ENCODE data around the gene BCL2L15. TPM values are rescaled to one million over a fixed set of nuclear protein-coding genes. Genes with fewer than 3 reads are reported as not detected.

Gene BCL2L15
- total RNA-seq, 1 experiment from 2014 or later = 1.1 TPM

GRCh38 chr1:113935176-113935575 lies 47.8 kb upstream of the BCL2L15 start:
- BruUV-seq (replicated peaks) = no TSS peak
- intact Hi-C loops (cut with micrococcal nuclease; ENCODE audit: unreplicated experiment) = no loop called here
- CTCF ChIA-PET = no interaction called here

GRCh38 chr1:113934511-113935055 lies 47.2 kb upstream of the BCL2L15 start:
- intact Hi-C loops (cut with micrococcal nuclease; ENCODE audit: unreplicated experiment) = no loop called here
- POLR2A ChIA-PET (ENCODE audit: low non-redundant PET) = interaction anchor here (0.6 kb wide), 1 partner anchor 1567 kb away, joined by 5 read pairs; no protein-coding TSS in a partner anchor
- Histone ChIP-seq H3K4me1 (ENCODE audit: insufficient read depth, low read length, poor library complexity, severe bottlenecking) (peaks cover 53% of the 10 kb centered on the region), H3K9me3 (ENCODE audit: low read depth, low read length, poor library complexity, severe bottlenecking) (no peaks in the 10 kb centered on the region), H3K27ac (ENCODE audit: low read depth, low read length, poor library complexity, severe bottlenecking) (peak overlapping the region; percentile 1), H3K36me3 (ENCODE audit: insufficient read depth, low read length, poor library complexity, severe bottlenecking) (peaks cover 4% of the 10 kb centered on the region), H3K27me3 (replicated peaks; ENCODE audit: insufficient read depth, low read depth, low read length, poor library complexity) (no peaks in the 10 kb centered on the region), H3K4me3 (ENCODE audit: low read depth, low read length, poor library complexity, severe bottlenecking) (no peak overlapping the region)
- DNase-seq (ENCODE audit: low spot score) = no peak
- CTCF ChIA-PET = interaction anchor here (0.6 kb wide), 1 partner anchor 135 kb away, joined by 3 read pairs; no protein-coding TSS in a partner anchor
- no TSS peak for BruUV-seq (replicated peaks)
- TF ChIP-seq CTCF (conservative IDR thresholded peaks at IDR 0.05; ENCODE audit: low read depth, low read length) (no peak), EZH2 (IDR thresholded peaks at IDR 0.05; ENCODE audit: borderline replicate concordance, low read depth, low read length, poor library complexity, severe bottlenecking) (no peak)

More at GRCh38 chr1:113935176-113935575, 47.8 kb upstream of the BCL2L15 start:
- Histone ChIP-seq H3K4me1 (ENCODE audit: insufficient read depth, low read length, poor library complexity, severe bottlenecking) (peaks cover 53% of the 10 kb centered on the region), H3K36me3 (ENCODE audit: insufficient read depth, low read length, poor library complexity, severe bottlenecking) (peaks cover 4% of the 10 kb centered on the region), H3K27ac (ENCODE audit: low read depth, low read length, poor library complexity, severe bottlenecking) (no peak overlapping the region), H3K9me3 (ENCODE audit: low read depth, low read length, poor library complexity, severe bottlenecking) (no peaks in the 10 kb centered on the region), H3K27me3 (replicated peaks; ENCODE audit: insufficient read depth, low read depth, low read length, poor library complexity) (no peaks in the 10 kb centered on the region), H3K4me3 (ENCODE audit: low read depth, low read length, poor library complexity, severe bottlenecking) (no peak overlapping the region)
- TF ChIP-seq CTCF (conservative IDR thresholded peaks at IDR 0.05; ENCODE audit: low read depth, low read length) = no peak
- TF ChIP-seq EZH2 (IDR thresholded peaks at IDR 0.05; ENCODE audit: borderline replicate concordance, low read depth, low read length, poor library complexity, severe bottlenecking) = no peak
- no peak for DNase-seq (ENCODE audit: low spot score)
- POLR2A ChIA-PET (ENCODE audit: low non-redundant PET) = interaction anchor here (0.6 kb wide), 1 partner anchor 1566 kb away, joined by 5 read pairs; no protein-coding TSS in a partner anchor

- TF ChIP-seq CTCF (conservative IDR thresholded peaks at IDR 0.05; ENCODE audit: low read depth, low read length) (no peak), EZH2 (IDR thresholded peaks at IDR 0.05; ENCODE audit: borderline replicate concordance, low read depth, low read length, poor library complexity, severe bottlenecking) (no peak)
- POLR2A ChIA-PET (ENCODE audit: low non-redundant PET) = no interaction called here
- no peak for DNase-seq (ENCODE audit: low spot score)
- CTCF ChIA-PET = no interaction called here
- Histone ChIP-seq H3K4me1 (ENCODE audit: insufficient read depth, low read length, poor library complexity, severe bottlenecking) (peaks cover 49% of the 10 kb centered on the region), H3K4me3 (ENCODE audit: low read depth, low read length, poor library complexity, severe bottlenecking) (no peak overlapping the region), H3K36me3 (ENCODE audit: insufficient read depth, low read length, poor library complexity, severe bottlenecking) (peaks cover 4% of the 10 kb centered on the region), H3K27me3 (replicated peaks; ENCODE audit: insufficient read depth, low read depth, low read length, poor library complexity) (no peaks in the 10 kb centered on the region), H3K27ac (ENCODE audit: low read depth, low read length, poor library complexity, severe bottlenecking) (peak overlapping the region; percentile 1), H3K9me3 (ENCODE audit: low read depth, low read length, poor library complexity, severe bottlenecking) (no peaks in the 10 kb centered on the region)
- intact Hi-C loops (cut with micrococcal nuclease; ENCODE audit: unreplicated experiment) = no loop called here
- no TSS peak for BruUV-seq (replicated peaks)
Measured at GRCh38 chr1:113934006-113934405, 46.6 kb upstream of the BCL2L15 start.

Data from A673 (cell line).